IPS-20b (cell line): ENCODE data around the gene ZFPM1.

ENCODE experiments used
- H3K27ac ChIP-seq: one replicate; pipeline ENCODE4 v1.5.1; 2013; ENCODE audit warnings: low read length
- H3K27me3 ChIP-seq: 2 replicates; pipeline ENCODE4 v1.6.1; 2013; ENCODE audit warnings: mild to moderate bottlenecking, low read length, inconsistent platforms; ENCODE audit not compliant: insufficient read depth
- H3K36me3 ChIP-seq: 2 replicates; pipeline ENCODE4 v1.6.1; 2013; ENCODE audit warnings: low read depth, mild to moderate bottlenecking, inconsistent platforms, low read length, moderate library complexity; ENCODE audit not compliant: insufficient read depth
- H3K4me1 ChIP-seq: 2 replicates; pipeline ENCODE4 v1.6.1; 2013; ENCODE audit warnings: mild to moderate bottlenecking, control low read depth, inconsistent platforms, low read length, moderate library complexity; ENCODE audit not compliant: insufficient read depth
- H3K4me3 ChIP-seq: 2 replicates; pipeline ENCODE4 v1.5.1; 2013; ENCODE audit warnings: mild to moderate bottlenecking, low read length, inconsistent platforms
- H3K9ac ChIP-seq: 2 replicates; pipeline ENCODE4 v1.6.1; 2013; ENCODE audit warnings: low read depth, mild to moderate bottlenecking, inconsistent platforms, low read length, moderate library complexity
- H3K9me3 ChIP-seq: 2 replicates; pipeline ENCODE4 v1.6.1; 2013; ENCODE audit warnings: mild to moderate bottlenecking, low read depth, low read length, inconsistent platforms; ENCODE audit not compliant: insufficient read depth

The ZFPM1 gene

DNA sequence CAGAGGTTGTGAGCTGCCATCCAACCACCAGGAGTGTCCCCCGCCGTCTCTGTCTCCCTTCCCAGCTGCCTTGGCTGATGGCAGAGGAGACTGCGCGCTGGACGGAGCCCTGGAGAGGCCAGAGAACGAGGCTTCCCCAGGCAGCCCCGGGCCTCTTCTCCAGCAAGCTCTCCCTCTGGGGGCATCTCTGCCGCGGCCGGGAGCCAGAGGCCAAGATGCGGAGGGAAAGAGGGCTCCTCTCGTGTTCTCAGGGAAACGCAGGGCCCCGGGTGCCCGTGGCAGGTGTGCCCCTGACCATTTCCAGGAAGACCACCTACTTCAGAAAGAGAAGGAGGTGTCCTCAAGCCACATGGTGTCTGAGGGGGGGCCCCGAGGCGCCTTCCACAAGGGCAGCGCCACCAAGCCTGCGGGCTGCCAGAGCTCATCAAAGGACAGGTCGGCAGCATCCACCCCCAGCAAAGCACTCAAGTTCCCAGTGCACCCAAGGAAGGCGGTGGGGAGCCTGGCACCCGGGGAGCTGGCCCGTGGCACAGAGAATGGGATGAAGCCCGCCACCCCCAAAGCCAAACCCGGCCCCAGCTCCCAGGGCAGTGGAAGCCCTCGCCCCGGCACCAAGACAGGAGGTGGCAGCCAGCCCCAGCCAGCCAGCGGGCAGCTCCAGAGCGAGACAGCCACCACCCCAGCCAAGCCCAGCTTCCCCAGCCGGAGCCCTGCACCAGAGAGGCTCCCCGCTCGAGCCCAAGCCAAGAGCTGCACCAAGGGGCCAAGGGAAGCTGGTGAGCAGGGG is 14.8 kb upstream of the ZFPM1 start:
- no peaks in the 10 kb centered on the region for H3K9me3 ChIP-seq
- H3K27me3 ChIP-seq = peaks cover 6% of the 10 kb centered on the region
- no peak overlapping the region for H3K9ac ChIP-seq
- no peak overlapping the region for H3K27ac ChIP-seq
- no peaks in the 10 kb centered on the region for H3K4me1 ChIP-seq
- no peaks in the 10 kb centered on the region for H3K36me3 ChIP-seq
- H3K4me3 ChIP-seq = no peak overlapping the region

DNA sequence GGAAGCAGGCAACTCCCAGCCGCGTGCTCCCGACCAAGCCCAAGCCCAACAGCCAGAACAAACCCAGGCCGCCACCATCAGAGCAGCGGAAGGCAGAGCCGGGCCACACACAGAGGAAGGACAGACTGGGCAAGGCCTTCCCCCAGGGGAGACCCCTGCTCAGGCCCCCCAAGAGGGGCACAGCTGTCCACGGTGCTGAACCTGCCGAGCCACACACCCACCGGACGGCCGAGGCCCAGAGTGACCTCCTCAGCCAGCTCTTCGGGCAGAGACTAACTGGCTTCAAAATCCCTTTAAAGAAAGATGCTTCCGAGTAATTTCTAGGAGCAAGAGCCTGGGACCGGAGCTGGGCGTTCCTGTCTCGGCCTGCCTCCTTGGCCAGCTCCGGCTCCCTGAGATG is 14.1 kb upstream of the ZFPM1 start:
- no peaks in the 10 kb centered on the region for H3K4me1 ChIP-seq
- H3K9ac ChIP-seq = no peak overlapping the region
- peaks cover 6% of the 10 kb centered on the region for H3K27me3 ChIP-seq
- no peak overlapping the region for H3K27ac ChIP-seq
- H3K9me3 ChIP-seq = no peaks in the 10 kb centered on the region
- H3K36me3 ChIP-seq = no peaks in the 10 kb centered on the region
- H3K4me3 ChIP-seq = no peak overlapping the region

- H3K9ac ChIP-seq = no peak overlapping the region
- H3K27me3 ChIP-seq = peaks cover 6% of the 10 kb centered on the region
- no peaks in the 10 kb centered on the region for H3K4me1 ChIP-seq
- H3K27ac ChIP-seq = no peak overlapping the region
- no peaks in the 10 kb centered on the region for H3K36me3 ChIP-seq
- no peak overlapping the region for H3K4me3 ChIP-seq
- H3K9me3 ChIP-seq = no peaks in the 10 kb centered on the region
These were observed 13.4 kb upstream of the ZFPM1 start for GRCh38 chr16:88439706-88440105.

GRCh38 chr16:88440111-88440510 is 13.0 kb upstream of the ZFPM1 start:
- Histone ChIP-seq H3K27me3 (peaks cover 6% of the 10 kb centered on the region), H3K27ac (no peak overlapping the region), H3K4me1 (no peaks in the 10 kb centered on the region), H3K9me3 (no peaks in the 10 kb centered on the region), H3K36me3 (no peaks in the 10 kb centered on the region), H3K9ac (no peak overlapping the region), H3K4me3 (no peak overlapping the region)

DNA sequence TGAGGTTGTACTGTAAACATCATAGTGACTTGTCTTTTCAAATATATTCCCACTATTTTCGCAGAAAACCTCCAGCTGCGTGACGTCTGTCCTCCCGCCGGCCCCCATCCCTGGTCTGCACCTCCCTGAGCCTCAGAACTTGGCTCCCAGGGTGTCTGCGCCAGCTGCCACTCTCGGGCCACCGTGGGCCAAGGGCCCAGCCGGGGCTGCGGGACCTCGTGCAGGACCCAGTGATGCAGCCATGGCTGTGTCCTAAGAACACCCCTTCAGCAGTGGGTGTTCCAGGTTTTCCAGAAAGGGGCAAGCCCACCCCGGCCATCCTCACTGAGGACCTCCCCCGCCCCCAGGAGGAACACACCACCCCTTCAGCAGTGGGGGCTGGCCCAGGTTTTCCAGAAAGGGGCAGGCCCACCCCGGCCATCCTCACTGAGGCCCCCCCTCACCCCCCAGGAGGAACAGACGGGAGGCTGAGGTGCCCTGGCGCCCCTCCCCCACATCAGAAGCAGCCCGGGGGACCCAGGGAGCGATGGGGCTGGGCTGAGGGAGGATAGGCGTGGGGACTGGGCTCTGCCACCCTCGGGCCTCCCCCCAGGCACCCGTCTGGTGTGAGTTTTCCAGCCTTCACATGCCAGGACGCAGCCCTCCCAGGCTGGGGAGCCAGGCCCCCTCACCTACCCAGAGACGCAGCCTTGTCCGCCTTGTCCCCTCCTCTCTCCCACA is 12.2 kb upstream of the ZFPM1 start:
- no peak overlapping the region for H3K9ac ChIP-seq
- H3K4me1 ChIP-seq = no peaks in the 10 kb centered on the region
- no peak overlapping the region for H3K27ac ChIP-seq
- H3K36me3 ChIP-seq = no peaks in the 10 kb centered on the region
- peaks cover 6% of the 10 kb centered on the region for H3K27me3 ChIP-seq
- no peak overlapping the region for H3K4me3 ChIP-seq
- no peaks in the 10 kb centered on the region for H3K9me3 ChIP-seq

- Histone ChIP-seq H3K27me3 (peaks cover 6% of the 10 kb centered on the region), H3K9ac (no peak overlapping the region), H3K9me3 (no peaks in the 10 kb centered on the region), H3K36me3 (no peaks in the 10 kb centered on the region), H3K4me1 (no peaks in the 10 kb centered on the region), H3K27ac (no peak overlapping the region), H3K4me3 (no peak overlapping the region)
These were observed 11.6 kb upstream of the ZFPM1 start for GRCh38 chr16:88441460-88441859.

GRCh38 chr16:88442383-88442726 is 10.7 kb upstream of the ZFPM1 start:
- Histone ChIP-seq H3K9me3 (no peaks in the 10 kb centered on the region), H3K9ac (no peak overlapping the region), H3K27ac (no peak overlapping the region), H3K27me3 (peaks cover 6% of the 10 kb centered on the region; the same call in 1 of the 2 replicates), H3K4me1 (no peaks in the 10 kb centered on the region), H3K36me3 (no peaks in the 10 kb centered on the region), H3K4me3 (no peak overlapping the region)

DNA sequence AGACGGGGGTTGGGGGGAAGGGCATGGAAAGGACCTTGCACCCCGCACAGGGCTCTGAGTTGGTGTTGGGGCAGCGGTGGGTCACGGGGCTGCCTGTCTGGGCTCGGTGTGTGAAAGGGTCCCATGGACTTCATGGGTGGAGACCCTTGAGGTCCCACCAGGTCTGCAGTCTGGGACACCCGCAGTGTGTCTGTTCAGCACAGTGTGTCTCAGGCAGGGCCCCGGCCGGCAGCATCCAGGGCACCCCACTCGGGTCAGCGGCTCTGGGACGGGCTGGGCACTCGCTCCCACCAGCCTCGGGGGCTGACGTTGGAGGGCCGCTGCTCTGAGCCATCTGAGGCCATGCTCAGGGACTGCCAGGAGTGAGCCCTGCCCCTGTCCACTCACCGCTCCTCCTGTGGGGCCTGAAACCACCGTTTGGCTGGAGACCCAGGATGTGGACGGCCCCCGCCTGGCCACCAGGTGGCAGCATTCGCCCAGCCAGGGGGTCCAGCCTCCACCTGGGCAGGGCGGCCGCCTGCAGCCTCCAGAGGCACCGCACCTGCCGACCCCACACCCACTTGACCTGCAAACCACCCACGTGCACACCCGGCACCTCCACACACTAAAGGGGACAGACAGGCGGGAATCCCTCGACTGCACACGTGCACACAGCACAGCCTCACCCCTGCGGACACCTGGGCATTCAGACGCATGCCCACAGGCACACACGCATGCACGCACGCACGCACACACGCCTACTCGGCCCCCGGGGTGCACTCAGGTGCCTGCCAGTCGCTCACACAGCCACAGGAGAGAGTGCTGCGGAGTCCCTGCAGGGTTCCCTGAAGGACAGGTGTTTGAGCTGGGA is 10.1 kb upstream of the ZFPM1 start:
- Histone ChIP-seq H3K9ac (no peak overlapping the region), H3K4me3 (no peak overlapping the region), H3K27me3 (peaks cover 2% of the 10 kb centered on the region; the same call in 1 of the 2 replicates), H3K36me3 (no peaks in the 10 kb centered on the region), H3K27ac (no peak overlapping the region), H3K4me1 (no peaks in the 10 kb centered on the region), H3K9me3 (no peaks in the 10 kb centered on the region)

GRCh38 chr16:88444826-88445582 is 8.1 kb upstream of the ZFPM1 start:
- Histone ChIP-seq H3K36me3 (no peaks in the 10 kb centered on the region), H3K27me3 (peaks cover 4% of the 10 kb centered on the region; the same call in 1 of the 2 replicates), H3K9ac (no peak overlapping the region), H3K4me3 (no peak overlapping the region), H3K4me1 (no peaks in the 10 kb centered on the region), H3K9me3 (no peaks in the 10 kb centered on the region), H3K27ac (no peak overlapping the region)

GRCh38 chr16:88445583-88445960 is 7.5 kb upstream of the ZFPM1 start:
- Histone ChIP-seq H3K4me3 (no peak overlapping the region), H3K9me3 (no peaks in the 10 kb centered on the region), H3K27me3 (peaks cover 10% of the 10 kb centered on the region), H3K4me1 (no peaks in the 10 kb centered on the region), H3K9ac (no peak overlapping the region), H3K36me3 (no peaks in the 10 kb centered on the region), H3K27ac (no peak overlapping the region)

- Histone ChIP-seq H3K4me1 (no peaks in the 10 kb centered on the region), H3K4me3 (no peak overlapping the region), H3K9me3 (no peaks in the 10 kb centered on the region), H3K27me3 (peaks cover 14% of the 10 kb centered on the region), H3K36me3 (no peaks in the 10 kb centered on the region), H3K27ac (no peak overlapping the region), H3K9ac (no peak overlapping the region)
These were observed 7.0 kb upstream of the ZFPM1 start for GRCh38 chr16:88446061-88446460.
